Endothelial cell of umbilical vein (primary cell): ENCODE measurements around the gene KRTAP11-1.

Experiments used
- CTCF ChIP-seq, 2 donors: IDR thresholded peaks; 1 replicate in 1 of 2; 2 replicates in 1 of 2; pipeline ENCODE4 v1.5.1; 2011; ENCODE audit warnings: low read length in 2 of 2, mild to moderate bottlenecking in 2 of 2, moderate library complexity in 2 of 2, control low read depth in 1 of 2, inconsistent platforms in 1 of 2, low read depth in 1 of 2; ENCODE audit not compliant: insufficient read depth in 1 of 2; ENCODE audit errors: extremely low read depth in 1 of 2
- EZH2 ChIP-seq: IDR thresholded peaks from 2 replicates; pipeline ENCODE4 v1.6.1; 2012; ENCODE audit warnings: borderline replicate concordance, low read depth, mild to moderate bottlenecking, moderate library complexity, low read length, inconsistent platforms; ENCODE audit not compliant: severe bottlenecking
- FOS ChIP-seq: IDR thresholded peaks from 2 replicates; pipeline ENCODE4 v1.6.1; 2011; ENCODE audit warnings: mild to moderate bottlenecking, low read length, moderate library complexity, borderline replicate concordance; ENCODE audit not compliant: insufficient read depth
- JUN ChIP-seq: IDR thresholded peaks from 2 replicates; pipeline ENCODE4 v1.6.1; 2011; ENCODE audit warnings: borderline replicate concordance, low read depth; ENCODE audit not compliant: insufficient read length, insufficient read depth
- MAX ChIP-seq: IDR thresholded peaks from 2 replicates; pipeline ENCODE4 v1.6.1; 2011; ENCODE audit not compliant: insufficient read depth, insufficient read length
- POLR2A ChIP-seq: IDR thresholded peaks from 2 replicates; pipeline ENCODE4 v1.6.1; 2012; ENCODE audit warnings: low read depth, mild to moderate bottlenecking, control low read depth, low read length
- POLR2AphosphoS5 ChIP-seq: IDR thresholded peaks from 2 replicates; pipeline ENCODE4 v1.6.1; 2012; ENCODE audit warnings: low read depth, mild to moderate bottlenecking, control low read depth, low read length, moderate library complexity; ENCODE audit not compliant: insufficient read depth

- TF ChIP-seq POLR2A: no peak
- TF ChIP-seq JUN: no peak
- no peak for TF ChIP-seq CTCF (IDR thresholded peaks at IDR 0.05; ENCODE audit: extremely low read depth in 1 of 2, insufficient read depth in 1 of 2, low read depth in 1 of 2, low read length in 2 of 2)
- no peak for TF ChIP-seq MAX
- no peak for TF ChIP-seq EZH2
- TF ChIP-seq POLR2AphosphoS5: no peak
- no peak for TF ChIP-seq FOS
Observed at GRCh38 chr21:30921129-30921528, 39.7 kb upstream of the KRTAP11-1 start.
